Measurements from ENCODE around the gene GLS2.

GLS2 gene

GRCh38 chr12:56437430-56438176 is 50.4 kb downstream of the GLS2 start:
- DNase-seq, result no peak

GRCh38 chr12:56434828-56435227 is 53.1 kb downstream of the GLS2 start:
- no peak for DNase-seq

DNA sequence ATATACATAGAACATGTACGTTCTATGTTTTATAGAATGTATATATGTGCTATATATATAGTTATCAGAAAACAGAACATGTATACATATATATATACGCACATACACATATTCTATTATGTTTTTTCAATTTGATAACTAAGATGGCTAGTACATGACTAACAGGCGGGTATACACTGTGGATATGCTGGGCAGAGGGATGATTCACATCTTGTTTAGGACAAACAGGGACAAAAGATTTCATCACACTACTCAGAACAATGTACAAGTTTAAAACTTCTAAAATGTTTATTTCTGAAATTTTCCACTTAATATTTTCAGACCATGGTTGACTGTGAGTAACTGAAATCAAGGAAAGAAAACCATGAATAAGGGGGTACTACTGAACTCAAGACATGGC is 56.1 kb downstream of the GLS2 start:
- peak; percentile 59 for DNase-seq

- DNase-seq, result no peak
Observed at GRCh38 chr12:56431288-56431687, 56.7 kb downstream of the GLS2 start.

GRCh38 chr12:56425940-56426438 is 62.0 kb downstream of the GLS2 start:
- no peak for DNase-seq

GRCh38 chr12:56425193-56425592 is 62.8 kb downstream of the GLS2 start:
- no peak for DNase-seq
